ENCODE data around the gene ZNF804B. TPM values are rescaled to one million over a fixed set of nuclear protein-coding genes. Genes with fewer than 3 reads are reported as not detected.

Gene ZNF804B
- polyA plus RNA-seq, 2 donors: not detected

DNA sequence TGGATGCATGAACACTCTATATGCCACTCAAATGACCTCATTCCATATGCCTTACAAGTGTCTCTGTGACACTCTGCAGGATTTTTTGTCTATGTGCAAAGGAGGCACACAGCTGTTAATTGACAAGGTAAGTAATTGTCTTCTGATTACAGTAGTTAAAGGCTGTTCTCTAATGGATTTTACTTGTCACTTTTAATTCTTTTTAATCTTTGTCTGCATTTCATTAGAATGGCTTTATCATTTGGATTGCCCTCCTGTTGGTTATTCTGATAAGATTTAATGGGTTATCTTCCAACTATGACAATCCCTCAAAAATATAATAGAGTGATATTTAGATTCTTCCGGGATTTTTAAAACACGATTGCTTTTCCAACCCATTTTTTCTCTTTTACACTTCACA is 326.1 kb downstream of the ZNF804B start:
- WGBS, 2 donors: 81 to 82% methylated on average over 2 of the region's 2 CpGs
- H3K27me3 ChIP-seq (ENCODE audit: control insufficient read depth in 1 of 2, insufficient read depth in 2 of 2, low read length in 2 of 2): no peaks in the 10 kb centered on the region
- H3K36me3 ChIP-seq (ENCODE audit: control insufficient read depth in 2 of 2, insufficient read depth in 2 of 2, low read length in 1 of 2): no peaks in the 10 kb centered on the region
- H3K9me3 ChIP-seq (ENCODE audit: control insufficient read depth in 2 of 2, insufficient read depth in 1 of 2, low read depth in 1 of 2, low read length in 1 of 2): peaks cover 0 to 2% of the 10 kb centered on the region in 2 donors
- no peaks in the 10 kb centered on the region for H3K4me1 ChIP-seq (ENCODE audit: control insufficient read depth in 2 of 2, insufficient read depth in 2 of 2, low read length in 1 of 2)
- no peak overlapping the region for H3K4me3 ChIP-seq (ENCODE audit: low read depth in 1 of 2, low read length in 2 of 2)
- no peak overlapping the region for H3K27ac ChIP-seq (ENCODE audit: low read depth in 2 of 2, low read length in 1 of 2)

GRCh38 chr7:89091550-89091949 is 332.1 kb downstream of the ZNF804B start:
- H3K4me1 ChIP-seq (ENCODE audit: control insufficient read depth in 2 of 2, insufficient read depth in 2 of 2, low read length in 1 of 2): no peaks in the 10 kb centered on the region
- peaks cover 0 to 2% of the 10 kb centered on the region in 2 donors for H3K9me3 ChIP-seq (ENCODE audit: control insufficient read depth in 2 of 2, insufficient read depth in 1 of 2, low read depth in 1 of 2, low read length in 1 of 2)
- 64 to 81% methylated on average over 1 of the region's 1 CpG for WGBS, 2 donors
- no peaks in the 10 kb centered on the region for H3K36me3 ChIP-seq (ENCODE audit: control insufficient read depth in 2 of 2, insufficient read depth in 2 of 2, low read length in 1 of 2)
- no peak overlapping the region for H3K4me3 ChIP-seq (ENCODE audit: low read depth in 1 of 2, low read length in 2 of 2)
- H3K27me3 ChIP-seq (ENCODE audit: control insufficient read depth in 1 of 2, insufficient read depth in 2 of 2, low read length in 2 of 2): no peaks in the 10 kb centered on the region
- no peak overlapping the region for H3K27ac ChIP-seq (ENCODE audit: low read depth in 2 of 2, low read length in 1 of 2)

- Histone ChIP-seq H3K36me3 (ENCODE audit: control insufficient read depth in 2 of 2, insufficient read depth in 2 of 2, low read length in 1 of 2) (no peaks in the 10 kb centered on the region), H3K27me3 (ENCODE audit: control insufficient read depth in 1 of 2, insufficient read depth in 2 of 2, low read length in 2 of 2) (no peaks in the 10 kb centered on the region), H3K27ac (ENCODE audit: low read depth in 2 of 2, low read length in 1 of 2) (no peak overlapping the region), H3K9me3 (ENCODE audit: control insufficient read depth in 2 of 2, insufficient read depth in 1 of 2, low read depth in 1 of 2, low read length in 1 of 2) (no peaks in the 10 kb centered on the region), H3K4me3 (ENCODE audit: low read depth in 1 of 2, low read length in 2 of 2) (no peak overlapping the region), H3K4me1 (ENCODE audit: control insufficient read depth in 2 of 2, insufficient read depth in 2 of 2, low read length in 1 of 2) (no peaks in the 10 kb centered on the region)
- 84 to 88% methylated on average over 3 of the region's 3 CpGs for WGBS, 2 donors
Measured at GRCh38 chr7:89094269-89094668, 334.8 kb downstream of the ZNF804B start.

DNA sequence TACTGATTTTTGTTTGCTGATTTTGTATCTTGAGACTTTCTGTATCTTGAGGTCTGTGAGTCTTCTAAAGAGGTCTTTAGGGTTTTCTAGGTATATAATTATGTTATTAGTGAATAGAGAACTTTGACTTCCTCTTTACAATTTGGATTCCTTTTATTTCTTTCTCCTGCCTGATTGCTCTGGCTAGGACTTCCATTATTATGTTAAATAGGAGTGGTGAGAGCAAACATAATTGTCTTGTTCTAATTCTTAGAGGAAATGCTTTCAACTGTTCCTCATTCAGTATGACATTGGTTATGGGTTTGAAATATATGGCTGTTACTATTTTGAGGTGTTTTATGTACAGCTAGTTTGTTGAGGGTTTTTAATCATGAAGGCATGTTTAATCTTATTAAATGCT is 344.1 kb downstream of the ZNF804B start:
- Histone ChIP-seq H3K4me1 (ENCODE audit: control insufficient read depth in 2 of 2, insufficient read depth in 2 of 2, low read length in 1 of 2) (no peaks in the 10 kb centered on the region), H3K4me3 (ENCODE audit: low read depth in 1 of 2, low read length in 2 of 2) (no peak overlapping the region), H3K27me3 (ENCODE audit: control insufficient read depth in 1 of 2, insufficient read depth in 2 of 2, low read length in 2 of 2) (no peaks in the 10 kb centered on the region), H3K27ac (ENCODE audit: low read depth in 2 of 2, low read length in 1 of 2) (no peak overlapping the region), H3K36me3 (ENCODE audit: control insufficient read depth in 2 of 2, insufficient read depth in 2 of 2, low read length in 1 of 2) (no peaks in the 10 kb centered on the region), H3K9me3 (ENCODE audit: control insufficient read depth in 2 of 2, insufficient read depth in 1 of 2, low read depth in 1 of 2, low read length in 1 of 2) (no peaks in the 10 kb centered on the region)

DNA sequence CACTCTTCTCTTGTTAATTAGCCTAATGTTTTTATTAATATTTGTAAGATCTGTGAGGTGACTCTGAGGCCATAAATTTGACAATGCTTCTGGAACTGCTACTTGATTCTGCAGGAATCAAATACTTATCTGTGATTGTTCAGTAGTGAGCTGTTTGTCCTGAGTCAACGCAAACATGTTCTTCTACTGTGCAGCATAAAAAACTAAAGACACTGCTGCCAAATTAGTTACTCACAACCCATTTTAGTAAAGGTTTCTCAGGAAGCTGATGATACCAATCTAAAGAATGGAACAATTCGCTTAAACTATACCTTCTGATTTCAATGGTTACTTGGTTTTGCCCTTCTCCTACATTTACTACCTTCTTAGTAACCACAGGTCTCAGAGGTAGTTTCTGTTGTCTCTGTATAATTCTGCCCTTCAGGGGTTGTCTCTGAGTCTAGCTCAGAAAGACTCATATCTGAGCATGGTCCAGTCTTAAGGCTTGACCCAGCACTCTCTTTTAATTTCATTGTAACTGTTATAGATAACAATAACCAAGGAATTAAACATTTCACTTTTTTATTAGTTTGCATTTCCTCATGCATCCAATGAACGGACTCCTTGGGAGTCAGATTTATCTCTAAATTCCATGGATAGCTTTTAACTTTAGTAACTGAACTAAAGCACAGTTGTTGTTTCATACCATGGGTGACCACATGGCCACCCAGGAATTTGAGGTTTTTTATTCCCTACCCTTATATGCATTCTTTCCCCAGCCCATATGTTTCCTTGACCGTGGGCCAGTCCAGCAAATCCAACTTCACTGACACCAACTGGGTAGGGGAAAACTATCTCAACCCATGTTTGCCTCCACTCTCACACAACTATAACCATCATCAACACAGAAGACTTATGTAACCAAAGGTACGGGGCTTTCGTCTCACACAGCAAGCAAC is 345.5 kb downstream of the ZNF804B start:
- no peak overlapping the region for H3K4me3 ChIP-seq (ENCODE audit: low read depth in 1 of 2, low read length in 2 of 2)
- 80 to 82% methylated on average over 6 of the region's 6 CpGs for WGBS, 2 donors
- H3K36me3 ChIP-seq (ENCODE audit: control insufficient read depth in 2 of 2, insufficient read depth in 2 of 2, low read length in 1 of 2): no peaks in the 10 kb centered on the region
- H3K4me1 ChIP-seq (ENCODE audit: control insufficient read depth in 2 of 2, insufficient read depth in 2 of 2, low read length in 1 of 2): no peaks in the 10 kb centered on the region
- no peaks in the 10 kb centered on the region for H3K9me3 ChIP-seq (ENCODE audit: control insufficient read depth in 2 of 2, insufficient read depth in 1 of 2, low read depth in 1 of 2, low read length in 1 of 2)
- no peaks in the 10 kb centered on the region for H3K27me3 ChIP-seq (ENCODE audit: control insufficient read depth in 1 of 2, insufficient read depth in 2 of 2, low read length in 2 of 2)
- H3K27ac ChIP-seq (ENCODE audit: low read depth in 2 of 2, low read length in 1 of 2): no peak overlapping the region

- 51 to 54% methylated on average over 2 of the region's 2 CpGs for WGBS, 2 donors
- Histone ChIP-seq H3K36me3 (ENCODE audit: control insufficient read depth in 2 of 2, insufficient read depth in 2 of 2, low read length in 1 of 2) (no peaks in the 10 kb centered on the region), H3K27me3 (ENCODE audit: control insufficient read depth in 1 of 2, insufficient read depth in 2 of 2, low read length in 2 of 2) (no peaks in the 10 kb centered on the region), H3K4me3 (ENCODE audit: low read depth in 1 of 2, low read length in 2 of 2) (no peak overlapping the region), H3K9me3 (ENCODE audit: control insufficient read depth in 2 of 2, insufficient read depth in 1 of 2, low read depth in 1 of 2, low read length in 1 of 2) (peaks cover 0 to 2% of the 10 kb centered on the region in 2 donors), H3K27ac (ENCODE audit: low read depth in 2 of 2, low read length in 1 of 2) (no peak overlapping the region), H3K4me1 (ENCODE audit: control insufficient read depth in 2 of 2, insufficient read depth in 2 of 2, low read length in 1 of 2) (no peaks in the 10 kb centered on the region)
Measured at GRCh38 chr7:89123871-89124270, 364.4 kb downstream of the ZNF804B start.

- Histone ChIP-seq H3K27me3 (ENCODE audit: control insufficient read depth in 1 of 2, insufficient read depth in 2 of 2, low read length in 2 of 2) (no peaks in the 10 kb centered on the region), H3K9me3 (ENCODE audit: control insufficient read depth in 2 of 2, insufficient read depth in 1 of 2, low read depth in 1 of 2, low read length in 1 of 2) (no peaks in the 10 kb centered on the region), H3K4me3 (ENCODE audit: low read depth in 1 of 2, low read length in 2 of 2) (no peak overlapping the region), H3K27ac (ENCODE audit: low read depth in 2 of 2, low read length in 1 of 2) (no peak overlapping the region), H3K36me3 (ENCODE audit: control insufficient read depth in 2 of 2, insufficient read depth in 2 of 2, low read length in 1 of 2) (no peaks in the 10 kb centered on the region), H3K4me1 (ENCODE audit: control insufficient read depth in 2 of 2, insufficient read depth in 2 of 2, low read length in 1 of 2) (no peaks in the 10 kb centered on the region)
- WGBS, 2 donors: 62 to 65% methylated on average over 2 of the region's 2 CpGs
Measured at GRCh38 chr7:89129600-89130375, 370.3 kb downstream of the ZNF804B start.

DNA sequence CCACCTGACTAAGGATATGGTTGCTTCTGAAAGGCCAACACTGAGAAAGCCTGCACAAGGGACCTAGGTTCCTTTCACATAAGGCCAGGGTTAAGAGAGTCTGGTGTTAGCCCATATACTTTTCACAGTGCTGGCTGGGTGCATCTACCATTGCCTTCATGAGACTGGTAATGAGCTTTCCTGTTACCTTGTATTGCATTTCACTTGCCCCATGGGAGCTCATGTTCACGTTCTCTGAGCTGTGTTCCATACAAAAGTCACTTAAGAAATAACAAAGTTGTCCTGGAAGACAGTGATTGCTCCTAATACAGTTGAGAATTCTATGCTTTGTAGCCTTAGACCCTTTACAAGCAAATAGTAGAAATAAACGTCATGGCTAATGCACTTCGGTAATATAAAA is 373.9 kb downstream of the ZNF804B start:
- 41 to 49% methylated on average over 3 of the region's 3 CpGs for WGBS, 2 donors
- no peaks in the 10 kb centered on the region for H3K9me3 ChIP-seq (ENCODE audit: control insufficient read depth in 2 of 2, insufficient read depth in 1 of 2, low read depth in 1 of 2, low read length in 1 of 2)
- H3K27me3 ChIP-seq (ENCODE audit: control insufficient read depth in 1 of 2, insufficient read depth in 2 of 2, low read length in 2 of 2): no peaks in the 10 kb centered on the region
- no peaks in the 10 kb centered on the region for H3K4me1 ChIP-seq (ENCODE audit: control insufficient read depth in 2 of 2, insufficient read depth in 2 of 2, low read length in 1 of 2)
- H3K27ac ChIP-seq (ENCODE audit: low read depth in 2 of 2, low read length in 1 of 2): no peak overlapping the region
- no peaks in the 10 kb centered on the region for H3K36me3 ChIP-seq (ENCODE audit: control insufficient read depth in 2 of 2, insufficient read depth in 2 of 2, low read length in 1 of 2)
- H3K4me3 ChIP-seq (ENCODE audit: low read depth in 1 of 2, low read length in 2 of 2): no peak overlapping the region

- H3K36me3 ChIP-seq (ENCODE audit: control insufficient read depth in 2 of 2, insufficient read depth in 2 of 2, low read length in 1 of 2): no peaks in the 10 kb centered on the region
- H3K4me3 ChIP-seq (ENCODE audit: low read depth in 1 of 2, low read length in 2 of 2): no peak overlapping the region
- no peaks in the 10 kb centered on the region for H3K9me3 ChIP-seq (ENCODE audit: control insufficient read depth in 2 of 2, insufficient read depth in 1 of 2, low read depth in 1 of 2, low read length in 1 of 2)
- H3K4me1 ChIP-seq (ENCODE audit: control insufficient read depth in 2 of 2, insufficient read depth in 2 of 2, low read length in 1 of 2): no peaks in the 10 kb centered on the region
- WGBS, 2 donors: 27 to 40% methylated on average over 2 of the region's 2 CpGs
- no peaks in the 10 kb centered on the region for H3K27me3 ChIP-seq (ENCODE audit: control insufficient read depth in 1 of 2, insufficient read depth in 2 of 2, low read length in 2 of 2)
- no peak overlapping the region for H3K27ac ChIP-seq (ENCODE audit: low read depth in 2 of 2, low read length in 1 of 2)
Measured at GRCh38 chr7:89133819-89134218, 374.3 kb downstream of the ZNF804B start.

Measured in esophagus (tissue), 2 donors.